Lower leg skin (tissue), 3 donors: ENCODE measurements around the gene PMFBP1.

Experiments used
- POLR2A ChIP-seq, 2 donors: fragments of 450-650 bp; IDR thresholded peaks; one replicate each; pipeline ENCODE4 v1.6.1; 2016 to 2017; ENCODE audit warnings: antibody characterized with exemption in 2 of 2, mild to moderate bottlenecking in 1 of 2, moderate library complexity in 1 of 2
- TF ChIP-seq, protein P1 (sequence below), 3 donors: fragments of 450-650 bp; IDR thresholded peaks; one replicate each; pipeline ENCODE4 v1.5.1; 2016; ENCODE audit warnings: antibody characterized with exemption in 3 of 3, mild to moderate bottlenecking in 3 of 3, moderate library complexity in 2 of 3

DNA sequence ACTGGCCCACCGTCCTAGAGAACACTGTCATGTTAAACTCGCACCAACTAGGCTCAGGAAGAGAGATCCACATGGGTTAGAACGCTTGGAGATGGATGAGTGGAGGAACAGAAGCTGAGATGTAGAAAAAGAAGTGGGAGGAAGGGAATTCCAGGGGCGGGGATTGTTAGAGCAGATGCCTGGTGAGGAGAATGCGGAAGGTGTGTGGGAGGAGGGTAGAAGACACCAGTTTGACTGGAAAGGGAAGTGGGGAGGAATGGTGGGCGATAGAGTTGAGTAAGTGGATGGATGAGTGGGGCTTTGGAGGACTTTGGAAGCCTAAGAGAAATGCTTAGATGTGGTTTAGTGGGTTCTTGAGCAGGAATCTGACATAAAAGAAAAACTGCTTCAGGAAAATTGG, 40.9 kb downstream of the PMFBP1 start:
- TF ChIP-seq, protein P1, sequence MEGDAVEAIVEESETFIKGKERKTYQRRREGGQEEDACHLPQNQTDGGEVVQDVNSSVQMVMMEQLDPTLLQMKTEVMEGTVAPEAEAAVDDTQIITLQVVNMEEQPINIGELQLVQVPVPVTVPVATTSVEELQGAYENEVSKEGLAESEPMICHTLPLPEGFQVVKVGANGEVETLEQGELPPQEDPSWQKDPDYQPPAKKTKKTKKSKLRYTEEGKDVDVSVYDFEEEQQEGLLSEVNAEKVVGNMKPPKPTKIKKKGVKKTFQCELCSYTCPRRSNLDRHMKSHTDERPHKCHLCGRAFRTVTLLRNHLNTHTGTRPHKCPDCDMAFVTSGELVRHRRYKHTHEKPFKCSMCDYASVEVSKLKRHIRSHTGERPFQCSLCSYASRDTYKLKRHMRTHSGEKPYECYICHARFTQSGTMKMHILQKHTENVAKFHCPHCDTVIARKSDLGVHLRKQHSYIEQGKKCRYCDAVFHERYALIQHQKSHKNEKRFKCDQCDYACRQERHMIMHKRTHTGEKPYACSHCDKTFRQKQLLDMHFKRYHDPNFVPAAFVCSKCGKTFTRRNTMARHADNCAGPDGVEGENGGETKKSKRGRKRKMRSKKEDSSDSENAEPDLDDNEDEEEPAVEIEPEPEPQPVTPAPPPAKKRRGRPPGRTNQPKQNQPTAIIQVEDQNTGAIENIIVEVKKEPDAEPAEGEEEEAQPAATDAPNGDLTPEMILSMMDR (IDR thresholded peaks at IDR 0.05), result no peak
- TF ChIP-seq POLR2A (IDR thresholded peaks at IDR 0.05), result no peak
